Measurements from ENCODE around the gene INAFM1. TPM values are rescaled to one million over a fixed set of nuclear protein-coding genes. Genes with fewer than 3 reads are reported as not detected.
"Not testable (repeated sequence)": the region's sequence is repeated elsewhere in the genome, so short reads cannot be mapped to it uniquely, and the experiment has no call there.

Gene INAFM1
- polyA plus RNA-seq, 4 donors: 6.5 to 11.7 (median 7.6) TPM

- DNase-seq (ENCODE audit: low read depth in 4 of 4, low spot score in 3 of 4): no peak
These were observed 33.4 kb upstream of the INAFM1 start for GRCh38 chr19:47240996-47241918.

GRCh38 chr19:47241919-47242577 is 32.6 kb upstream of the INAFM1 start:
- DNase-seq (ENCODE audit: low read depth in 4 of 4, low spot score in 3 of 4): no peak

- no peak for DNase-seq (ENCODE audit: low read depth in 4 of 4, low spot score in 3 of 4)
These were observed 31.3 kb upstream of the INAFM1 start for GRCh38 chr19:47243364-47243775.

GRCh38 chr19:47243776-47244547 is 30.7 kb upstream of the INAFM1 start:
- DNase-seq (ENCODE audit: low read depth in 4 of 4, low spot score in 3 of 4): peak; percentile 77 to 86 (median 82)

- DNase-seq (ENCODE audit: low read depth in 4 of 4, low spot score in 3 of 4): no peak
These were observed 27.2 kb upstream of the INAFM1 start for GRCh38 chr19:47247308-47247990.

GRCh38 chr19:47253016-47253415 is 21.7 kb upstream of the INAFM1 start:
- not testable (repeated sequence) for DNase-seq (ENCODE audit: low read depth in 4 of 4, low spot score in 3 of 4)

- no peak for DNase-seq (ENCODE audit: low read depth in 4 of 4, low spot score in 3 of 4)
These were observed 21.2 kb upstream of the INAFM1 start for GRCh38 chr19:47253467-47253881.

- no peak for DNase-seq (ENCODE audit: low read depth in 4 of 4, low spot score in 3 of 4)
These were observed 20.7 kb upstream of the INAFM1 start for GRCh38 chr19:47253970-47254369.

- DNase-seq (ENCODE audit: low read depth in 4 of 4, low spot score in 3 of 4): peak; percentile 91 to 95 (median 94)
These were observed 18.6 kb upstream of the INAFM1 start, which contains the start of gene CCDC9 for GRCh38 chr19:47255879-47256692. TSS of gene CCDC9 (plus strand) at chr19:47256525. CDS start at chr19:47258401, 1,876 bp downstream.

- DNase-seq (ENCODE audit: low read depth in 4 of 4, low spot score in 3 of 4): peak; percentile 98 to 99 (median 98)
These were observed 17.8 kb upstream of the INAFM1 start for GRCh38 chr19:47256693-47257410.

- no peak for DNase-seq (ENCODE audit: low read depth in 4 of 4, low spot score in 3 of 4)
These were observed 17.1 kb upstream of the INAFM1 start for GRCh38 chr19:47257411-47258169.

- no peak for DNase-seq (ENCODE audit: low read depth in 4 of 4, low spot score in 3 of 4)
These were observed 16.3 kb upstream of the INAFM1 start for GRCh38 chr19:47258434-47258833.

- DNase-seq (ENCODE audit: low read depth in 4 of 4, low spot score in 3 of 4): no peak
These were observed 15.7 kb upstream of the INAFM1 start for GRCh38 chr19:47258895-47259555.

- DNase-seq (ENCODE audit: low read depth in 4 of 4, low spot score in 3 of 4): no peak
These were observed 14.2 kb upstream of the INAFM1 start for GRCh38 chr19:47260476-47260875.

GRCh38 chr19:47261946-47262793 is 12.5 kb upstream of the INAFM1 start:
- not testable (repeated sequence) for DNase-seq (ENCODE audit: low read depth in 4 of 4, low spot score in 3 of 4)

- no peak for DNase-seq (ENCODE audit: low read depth in 4 of 4, low spot score in 3 of 4)
These were observed 10.1 kb upstream of the INAFM1 start for GRCh38 chr19:47264629-47265028.

Measured in right renal pelvis (tissue), 4 donors.